Neutrophil (primary cell): ENCODE measurements around the gene PDE6B.
"Not testable (repeated sequence)": the region's sequence is repeated elsewhere in the genome, so short reads cannot be mapped to it uniquely, and the experiment has no call there.

Experiments
- H3K27ac ChIP-seq: fragments of 200-600 bp; sonication (generic); 2 replicates; pipeline ENCODE4 v1.5.1; 2016; ENCODE audit warnings: mild to moderate bottlenecking, moderate library complexity
- H3K27me3 ChIP-seq: fragments of 200-600 bp; sonication (generic); 2 replicates; pipeline ENCODE4 v1.6.0; 2016; ENCODE audit warnings: mild to moderate bottlenecking
- H3K36me3 ChIP-seq: fragments of 200-600 bp; sonication (generic); 2 replicates; pipeline ENCODE4 v1.5.1; 2017
- H3K4me1 ChIP-seq, 2 experiments: fragments of 200-600 bp in 1 of 2; sonication (generic) in 1 of 2; 1 replicate in 1 of 2; 2 replicates in 1 of 2; pipeline versions ENCODE4 v1.5.1 to v1.6.1; 2013 to 2016; ENCODE audit warnings: low read depth in 1 of 2, low read length in 1 of 2, mild to moderate bottlenecking in 1 of 2, moderate library complexity in 1 of 2; ENCODE audit not compliant: control insufficient read depth in 1 of 2, insufficient read depth in 1 of 2
- H3K4me3 ChIP-seq, 2 experiments: fragments of 200-600 bp in 1 of 2; sonication (generic) in 1 of 2; 1 replicate in 1 of 2; 2 replicates in 1 of 2; pipeline ENCODE4 v1.5.1; 2013 to 2016; ENCODE audit warnings: low read depth in 1 of 2, low read length in 1 of 2, mild to moderate bottlenecking in 1 of 2, moderate library complexity in 1 of 2
- H3K9me3 ChIP-seq: fragments of 200-600 bp; sonication (generic); 2 replicates; pipeline ENCODE4 v1.5.1; 2016
- CTCF ChIP-seq: fragments of 200-600 bp; sonication (generic); IDR thresholded peaks from 2 replicates; pipeline ENCODE4 v1.5.1; 2016; ENCODE audit warnings: antibody characterized with exemption

Gene PDE6B

DNA sequence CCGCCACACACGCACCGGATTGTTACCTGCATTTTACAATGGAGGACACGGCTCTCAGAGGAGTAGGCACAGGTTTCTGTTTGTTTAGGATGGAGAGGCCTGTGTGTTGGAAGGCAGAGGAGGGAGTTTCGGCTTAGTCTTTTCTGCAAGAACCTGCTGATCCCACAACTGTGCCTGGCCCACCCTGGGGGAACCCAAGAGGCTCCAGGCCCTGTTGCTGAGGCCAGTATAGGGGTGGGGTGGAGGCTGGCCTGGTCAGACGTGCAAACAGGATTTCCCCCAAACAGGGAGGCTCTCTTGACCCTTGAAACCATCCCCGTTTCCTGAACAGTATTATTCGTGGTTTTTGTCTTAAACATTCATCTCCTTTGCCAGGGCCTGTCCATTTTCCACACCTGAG lies 64.3 kb downstream of the PDE6B start:
- Histone ChIP-seq H3K4me1 (peaks cover 54 to 56% of the 10 kb centered on the region in 2 experiments), H3K36me3 (no peaks in the 10 kb centered on the region), H3K4me3 (peak overlapping the region; percentile 61 to 68), H3K9me3 (no peaks in the 10 kb centered on the region), H3K27ac (peak overlapping the region; percentile 98), H3K27me3 (no peaks in the 10 kb centered on the region)
- no peak for TF ChIP-seq CTCF

- H3K9me3 ChIP-seq = no peaks in the 10 kb centered on the region
- H3K27ac ChIP-seq = no peak overlapping the region
- H3K36me3 ChIP-seq = no peaks in the 10 kb centered on the region
- H3K4me3 ChIP-seq = no peak overlapping the region
- TF ChIP-seq CTCF = no peak
- peaks cover 37 to 39% of the 10 kb centered on the region in 2 experiments for H3K4me1 ChIP-seq
- peaks cover 9% of the 10 kb centered on the region for H3K27me3 ChIP-seq
These were observed 67.6 kb downstream of the PDE6B start for GRCh38 chr4:692771-693554.

GRCh38 chr4:694341-694940 lies 69.1 kb downstream of the PDE6B start:
- peaks cover 31 to 34% of the 10 kb centered on the region in 2 experiments for H3K4me1 ChIP-seq

GRCh38 chr4:699816-700580 lies 74.6 kb downstream of the PDE6B start:
- H3K9me3 ChIP-seq = no peaks in the 10 kb centered on the region
- H3K27ac ChIP-seq = peak overlapping the region; percentile 88
- H3K4me3 ChIP-seq = peak overlapping the region in 1 of 2 experiments; percentile 42
- H3K36me3 ChIP-seq = no peaks in the 10 kb centered on the region
- peaks cover 20 to 29% of the 10 kb centered on the region in 2 experiments for H3K4me1 ChIP-seq
- TF ChIP-seq CTCF = no peak
- H3K27me3 ChIP-seq = peaks cover 8% of the 10 kb centered on the region

More at GRCh38 chr4:694341-694940, 69.1 kb downstream of the PDE6B start:
- H3K36me3 ChIP-seq, H3K4me3 ChIP-seq, H3K9me3 ChIP-seq, H3K27me3 ChIP-seq: not testable (repeated sequence)
- H3K27ac ChIP-seq = peak overlapping the region; percentile 71

GRCh38 chr4:700587-701264 lies 75.4 kb downstream of the PDE6B start:
- Histone ChIP-seq H3K27ac (no peak overlapping the region), H3K4me1 (peaks cover 23 to 34% of the 10 kb centered on the region in 2 experiments), H3K27me3 (peaks cover 5% of the 10 kb centered on the region), H3K9me3 (no peaks in the 10 kb centered on the region), H3K4me3 (no peak overlapping the region), H3K36me3 (no peaks in the 10 kb centered on the region)
- TF ChIP-seq CTCF = no peak
